Fibroblast of villous mesenchyme (primary cell): ENCODE data around the gene HSPA2. TPM values are rescaled to one million over a fixed set of nuclear protein-coding genes. Genes with fewer than 3 reads are reported as not detected.
A peak's percentile ranks its signal among the peaks of the same experiment; 100 is the strongest.

Experiments used
- DNase-seq: peaks from one replicate; pipeline ENCODE4 v3.0.0-alpha.2; 2010; ENCODE audit warnings: low read depth
- H3K4me3 ChIP-seq: 2 replicates; pipeline ENCODE4 v1.5.1; 2011; ENCODE audit warnings: low read depth, mild to moderate bottlenecking, low read length
- CTCF ChIP-seq: IDR thresholded peaks from 2 replicates; pipeline ENCODE4 v1.5.1; 2012; ENCODE audit warnings: low read depth, mild to moderate bottlenecking, low read length; ENCODE audit not compliant: insufficient read depth
- total RNA-seq: library from RNA; depleted of rRNA; stranded (reverse); fragments of >200 nt; gene quantifications from 2 replicates; pipeline ENCODE4 v1.2.3, GENCODE V29; 2012

The HSPA2 gene
- total RNA-seq, 1 donor = 165 TPM

GRCh38 chr14:64501411-64502171 is 39.0 kb upstream of the HSPA2 start:
- TF ChIP-seq CTCF = no peak
- H3K4me3 ChIP-seq = peak overlapping the region; percentile 95
- DNase-seq = peak; percentile 97

DNA sequence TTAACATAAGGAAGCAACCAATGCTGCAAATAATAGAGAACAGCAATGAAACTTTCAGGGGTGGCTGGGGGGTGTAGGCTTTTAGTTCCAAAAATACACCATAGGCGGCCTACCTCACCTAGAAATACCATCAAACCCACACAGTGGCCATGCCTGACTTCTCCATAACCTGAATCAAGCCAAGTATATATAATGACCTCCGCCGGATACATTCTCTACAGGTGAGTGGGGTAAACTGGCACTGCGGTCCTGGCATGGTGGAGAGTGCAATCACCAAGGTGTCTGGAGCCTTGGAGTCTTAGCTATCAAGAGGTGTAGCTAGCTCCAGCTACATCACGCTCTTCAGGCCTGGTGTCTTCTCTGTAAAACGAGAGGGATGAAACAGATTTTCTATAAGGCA is 38.1 kb upstream of the HSPA2 start:
- TF ChIP-seq CTCF = no peak
- DNase-seq = no peak
- H3K4me3 ChIP-seq = peak overlapping the region; percentile 95

DNA sequence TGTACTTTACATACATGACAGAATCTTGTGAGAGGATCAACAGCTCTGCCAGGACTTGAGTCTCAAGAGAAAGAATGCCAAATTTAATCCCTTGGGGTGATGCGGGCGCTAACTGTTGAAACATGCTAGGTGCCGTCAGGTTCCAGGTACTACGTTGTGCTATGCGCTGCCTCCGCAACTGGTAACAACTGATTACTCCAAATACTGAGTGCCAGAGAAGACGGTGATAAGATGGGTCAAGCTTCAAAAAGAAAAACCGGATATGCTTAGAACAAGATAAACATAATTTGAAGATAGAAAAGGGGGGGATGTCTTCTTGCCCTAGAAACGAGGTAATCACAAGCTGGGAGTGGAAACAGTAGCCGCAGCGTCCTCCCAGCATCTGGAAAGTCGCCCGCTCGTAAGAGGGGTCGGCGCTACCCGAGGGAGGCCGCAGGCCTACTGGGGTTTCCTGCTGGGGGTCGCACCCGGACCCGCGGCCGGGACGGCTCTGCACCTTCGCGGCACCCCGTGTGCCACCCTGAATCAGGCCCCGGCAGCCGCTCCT is 37.6 kb upstream of the HSPA2 start:
- peak overlapping the region; percentile 95 for H3K4me3 ChIP-seq
- TF ChIP-seq CTCF = no peak
- peak; percentile 43 for DNase-seq

DNA sequence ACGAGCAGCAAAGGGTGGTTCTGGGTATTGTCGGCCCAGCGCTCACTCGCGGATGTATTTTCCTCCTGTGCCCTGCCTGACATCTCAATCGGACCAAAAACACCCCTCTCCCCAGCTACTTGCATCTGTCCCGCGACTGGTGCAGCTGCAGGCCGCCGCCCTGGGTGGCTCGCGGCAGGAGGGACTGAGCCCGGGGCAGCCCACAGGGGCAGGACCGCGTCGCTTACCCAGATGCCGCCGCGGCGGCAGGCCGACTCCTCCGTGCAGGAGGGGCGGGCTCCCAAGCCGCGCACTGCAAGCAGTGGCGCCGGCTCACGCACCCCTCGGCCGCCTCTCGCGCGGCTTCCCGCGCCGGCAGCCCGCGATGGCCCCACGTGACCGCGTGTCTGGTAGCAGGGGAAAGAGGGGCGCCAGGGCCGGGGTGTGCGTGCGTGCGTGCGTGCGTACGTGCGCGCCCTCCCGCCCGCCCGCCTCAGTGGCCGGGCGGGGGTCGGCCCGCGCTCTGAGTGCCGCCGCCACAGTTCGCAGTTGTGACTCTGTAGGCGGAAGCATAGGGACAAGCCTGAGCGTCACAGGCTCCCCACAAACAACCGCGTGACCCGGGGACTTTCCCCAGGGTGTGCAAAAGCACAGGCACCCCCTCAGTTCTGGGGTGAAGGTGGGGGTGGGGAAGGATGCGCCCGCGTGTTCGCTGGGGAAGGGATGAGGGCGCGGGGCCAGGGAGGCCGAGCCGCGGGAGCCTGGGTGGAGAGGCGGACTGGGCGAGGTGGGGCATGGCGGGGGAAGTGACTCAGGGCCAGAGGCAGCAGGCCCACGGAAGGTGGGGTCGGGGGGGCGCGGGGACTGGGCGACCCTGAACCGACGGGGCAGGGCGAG is 36.9 kb upstream of the HSPA2 start, which contains the start of gene ZBTB25:
Gene ZBTB25, minus strand, starts transcription at position 405 of the 876 bp plus-strand sequence. CDS start 13,305 bp downstream, outside the sequence.
- DNase-seq = peak; percentile 93
- peak within 1 kb of the TSS; percentile 95 for H3K4me3 ChIP-seq
- no peak for TF ChIP-seq CTCF

DNA sequence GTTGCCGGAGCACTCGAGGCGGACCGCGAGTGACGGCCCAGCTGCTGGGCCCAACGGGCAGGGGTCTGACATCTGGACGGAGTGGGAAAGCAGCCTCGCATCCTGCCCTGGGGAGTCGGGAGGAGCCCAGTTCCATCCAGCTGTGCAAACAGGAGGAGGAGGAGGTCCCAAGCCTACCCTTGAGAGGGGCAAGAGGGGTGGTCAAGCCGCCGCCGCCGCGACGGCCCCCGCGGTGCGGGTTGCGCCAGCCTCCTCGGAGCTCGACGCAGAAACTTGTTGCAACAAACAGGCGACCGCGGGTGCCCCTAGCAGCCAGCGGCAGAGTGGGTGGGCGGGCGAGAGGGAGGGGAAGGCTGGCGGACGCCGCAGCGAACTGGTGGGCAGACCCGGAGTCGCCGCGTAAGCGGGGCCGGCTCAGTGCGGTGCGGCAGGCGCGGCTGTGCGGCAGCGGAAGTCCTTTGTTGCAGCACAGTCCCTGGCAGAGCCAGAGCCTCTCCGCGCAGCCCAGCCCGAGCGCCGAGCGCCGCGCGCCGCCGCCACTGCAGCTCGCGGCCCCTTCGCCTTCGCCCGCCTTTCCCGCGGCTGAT is 36.1 kb upstream of the HSPA2 start, which contains the start of gene ZBTB1:
Gene ZBTB1, plus strand, starts transcription at position 461 of the 587 bp plus-strand sequence. CDS start 16,735 bp downstream, outside the sequence.
- DNase-seq = peak; percentile 91
- TF ChIP-seq CTCF = no peak

More for the DNA sequence above, 36.1 kb upstream of the HSPA2 start, which contains the start of gene ZBTB1:
- H3K4me3 ChIP-seq = peak within 1 kb of the TSS; percentile 95
